Psoas muscle (tissue), 8 donors: ENCODE results near the gene WIPF2. TPM values are rescaled to one million over a fixed set of nuclear protein-coding genes. Genes with fewer than 3 reads are reported as not detected.

Experiments used
- ATAC-seq, 4 donors: fragments of 200-7000 bp; cut with Tn5 transposase; one replicate each; pipeline ENCODE4 v1.9.1; 2020; ENCODE audit warnings: moderate library complexity in 3 of 4, mild to moderate bottlenecking in 2 of 4
- DNase-seq, 2 donors: peaks; one replicate each; pipeline ENCODE4 v3.0.0-alpha.2; 2020
- H3K27ac ChIP-seq: fragments of 200-600 bp; one replicate; pipeline ENCODE4 v1.8.0; 2022
- H3K27me3 ChIP-seq, 3 donors: fragments of 200-600 bp in 1 of 3; one replicate each; pipeline versions ENCODE4 v1.6.1 to v1.8.0; 2013 to 2022; ENCODE audit warnings: low read length in 2 of 3, mild to moderate bottlenecking in 2 of 3, moderate library complexity in 1 of 3; ENCODE audit not compliant: insufficient read depth in 3 of 3
- H3K36me3 ChIP-seq, 2 donors: fragments of 200-600 bp in 1 of 2; one replicate each; pipeline versions ENCODE4 v1.6.1 to v1.8.0; 2013 to 2022; ENCODE audit warnings: low read depth in 1 of 2, mild to moderate bottlenecking in 1 of 2, moderate library complexity in 1 of 2; ENCODE audit not compliant: insufficient read depth in 1 of 2
- H3K4me1 ChIP-seq: fragments of 200-600 bp; one replicate; pipeline ENCODE4 v1.8.0; 2022
- H3K4me3 ChIP-seq: fragments of 200-600 bp; one replicate; pipeline ENCODE4 v1.8.0; 2022; ENCODE audit warnings: mild to moderate bottlenecking
- H3K9me3 ChIP-seq: fragments of 200-600 bp; one replicate; pipeline ENCODE4 v1.8.0; 2022
- CTCF ChIP-seq: fragments of 200-600 bp; IDR thresholded peaks from one replicate; pipeline ENCODE4 v1.8.0; 2022; ENCODE audit warnings: antibody characterized with exemption
- WGBS, 3 donors: extraction: QIAGEN DNeasy Blood & Tissue Kit; methylation state at CpG; one replicate each; pipeline versions ENCODE4 v1.1.6 to v1.1.7; 2013; 5-methylcytosine and 5-hydroxymethylcytosine counted together
- intact Hi-C, 2 donors: fragments of 100-400 bp; cut with DNase I; formaldehyde crosslinking; loops; one replicate each; pipeline versions ENCODE4 v1.11.0 to v1.14.2; 2022
- polyA plus RNA-seq, 3 donors: library from polyadenylated mRNA; stranded (reverse); fragments of 200-250 nt; gene quantifications; one replicate each; pipeline ENCODE4 v1.2.3, GENCODE V29; 2013
- total RNA-seq, 4 donors: library from RNA; stranded (reverse); fragmentation: NEBNext Ultra II Directional in 2 of 4; extraction: Animal tissue kit (Norgen Biotek cat#: 25700) in 2 of 4; gene quantifications; one replicate each; pipeline versions ENCODE4 v1.2.1 to v1.2.4, GENCODE V29; 2021 to 2023
- donor health status: healthy with polysubstance abuse.
- donor health status: DM: no; HTN: no; CAD: no; lungs with moderate emphysema.
- donor health status: Bipolar disorder and iron deficiency.
- donor health status: healthy.
- donor health status: DM: yes; HTN: yes; CAD: no.
- donor health status: DM: no; HTN: no; CAD: no.
- donor health status: DM: no; HTN: no; CAD: no.
- donor health status: DM: yes; HTN: yes; CAD: no.

The WIPF2 gene
- total and polyA plus RNA-seq, 7 donors: 4.0 to 10.5 (median 8.1) TPM

- intact Hi-C loops: loop anchor here (2.0 kb wide), 2 partner anchors 37 to 39 kb away; no protein-coding TSS in a partner anchor
- DNase-seq: peak; percentile 78 to 88
- H3K36me3 ChIP-seq: no peaks in the 10 kb centered on the region
- peak overlapping the region; percentile 97 for H3K27ac ChIP-seq
- H3K27me3 ChIP-seq: no peaks in the 10 kb centered on the region
- H3K4me3 ChIP-seq: peak overlapping the region; percentile 19
- peak; percentile 41 to 69 (median 50) for ATAC-seq
- H3K9me3 ChIP-seq: no peaks in the 10 kb centered on the region
- peaks cover 91% of the 10 kb centered on the region for H3K4me1 ChIP-seq
- no peak for TF ChIP-seq CTCF
- 9 to 25% (median 16%) methylated on average over 2 of the region's 2 CpGs for WGBS, 3 donors
Measured at GRCh38 chr17:40311575-40311974, 92.5 kb downstream of the WIPF2 start.

GRCh38 chr17:40312131-40312731, 93.1 kb downstream of the WIPF2 start:
- intact Hi-C loops: no loop called here
- Histone ChIP-seq H3K36me3 (no peaks in the 10 kb centered on the region), H3K27me3 (no peaks in the 10 kb centered on the region), H3K27ac (peak overlapping the region; percentile 97), H3K9me3 (no peaks in the 10 kb centered on the region), H3K4me3 (peak overlapping the region; percentile 19), H3K4me1 (peaks cover 94% of the 10 kb centered on the region)
- TF ChIP-seq CTCF: no peak
- ATAC-seq: peak; percentile 63 to 74 (median 73)
- WGBS, 3 donors: 7 to 16% (median 16%) methylated on average over 6 to 7 of the region's 7 CpGs
- peak; percentile 60 to 84 for DNase-seq

- no peak for TF ChIP-seq CTCF
- Histone ChIP-seq H3K4me3 (peak overlapping the region; percentile 19), H3K27ac (peak overlapping the region; percentile 97), H3K4me1 (peaks cover 90% of the 10 kb centered on the region), H3K36me3 (no peaks in the 10 kb centered on the region), H3K27me3 (no peaks in the 10 kb centered on the region), H3K9me3 (no peaks in the 10 kb centered on the region)
- ATAC-seq (no peak), DNase-seq (no peak)
- WGBS, 3 donors: 30 to 44% (median 35%) methylated on average over 4 of the region's 4 CpGs
- intact Hi-C loops: no loop called here
Measured at GRCh38 chr17:40312893-40313667, 94.0 kb downstream of the WIPF2 start.

GRCh38 chr17:40313668-40314583, 94.8 kb downstream of the WIPF2 start:
- no peaks in the 10 kb centered on the region for H3K36me3 ChIP-seq
- TF ChIP-seq CTCF: no peak
- peak in 1 of 2 donors; percentile 14 for DNase-seq
- H3K9me3 ChIP-seq: no peaks in the 10 kb centered on the region
- 50 to 55% (median 53%) methylated on average over 6 to 7 of the region's 7 CpGs for WGBS, 3 donors
- H3K4me1 ChIP-seq: peaks cover 82% of the 10 kb centered on the region
- ATAC-seq: peak; percentile 2 to 23 (median 13)
- peak overlapping the region; percentile 97 for H3K27ac ChIP-seq
- no peaks in the 10 kb centered on the region for H3K27me3 ChIP-seq
- intact Hi-C loops: no loop called here
- no peak overlapping the region for H3K4me3 ChIP-seq
